ENCODE results near the gene NEMF.
A peak's percentile ranks its signal among the peaks of the same experiment; 100 is the strongest.
"Not testable (repeated sequence)": the region's sequence is repeated elsewhere in the genome, so short reads cannot be mapped to it uniquely, and the experiment has no call there.

Gene NEMF

GRCh38 chr14:49875640-49876198 is 23.1 kb upstream of the NEMF start:
- DNase-seq, result no peak

GRCh38 chr14:49873548-49873947 is 21.0 kb upstream of the NEMF start:
- DNase-seq, result not testable (repeated sequence)

GRCh38 chr14:49870908-49871307 is 18.3 kb upstream of the NEMF start:
- no peak for DNase-seq

DNA sequence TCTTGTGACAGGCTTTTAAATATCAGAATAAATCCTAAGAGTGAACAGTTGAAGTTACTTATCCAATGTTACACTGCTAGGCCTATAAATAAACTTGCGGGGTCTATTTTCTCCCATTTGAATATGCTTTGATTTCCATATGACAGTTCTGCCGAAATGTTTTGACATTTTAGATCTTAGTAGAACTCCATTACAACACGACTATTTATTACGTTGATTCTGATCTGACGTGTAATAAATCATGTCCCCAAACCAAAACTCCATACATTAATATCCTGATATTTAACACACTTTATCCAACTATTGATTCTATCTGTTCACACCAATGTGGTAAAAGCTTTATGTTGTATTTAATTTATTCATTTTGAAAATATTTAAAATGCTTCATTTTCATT is 16.1 kb upstream of the NEMF start:
- DNase-seq, result no peak

DNA sequence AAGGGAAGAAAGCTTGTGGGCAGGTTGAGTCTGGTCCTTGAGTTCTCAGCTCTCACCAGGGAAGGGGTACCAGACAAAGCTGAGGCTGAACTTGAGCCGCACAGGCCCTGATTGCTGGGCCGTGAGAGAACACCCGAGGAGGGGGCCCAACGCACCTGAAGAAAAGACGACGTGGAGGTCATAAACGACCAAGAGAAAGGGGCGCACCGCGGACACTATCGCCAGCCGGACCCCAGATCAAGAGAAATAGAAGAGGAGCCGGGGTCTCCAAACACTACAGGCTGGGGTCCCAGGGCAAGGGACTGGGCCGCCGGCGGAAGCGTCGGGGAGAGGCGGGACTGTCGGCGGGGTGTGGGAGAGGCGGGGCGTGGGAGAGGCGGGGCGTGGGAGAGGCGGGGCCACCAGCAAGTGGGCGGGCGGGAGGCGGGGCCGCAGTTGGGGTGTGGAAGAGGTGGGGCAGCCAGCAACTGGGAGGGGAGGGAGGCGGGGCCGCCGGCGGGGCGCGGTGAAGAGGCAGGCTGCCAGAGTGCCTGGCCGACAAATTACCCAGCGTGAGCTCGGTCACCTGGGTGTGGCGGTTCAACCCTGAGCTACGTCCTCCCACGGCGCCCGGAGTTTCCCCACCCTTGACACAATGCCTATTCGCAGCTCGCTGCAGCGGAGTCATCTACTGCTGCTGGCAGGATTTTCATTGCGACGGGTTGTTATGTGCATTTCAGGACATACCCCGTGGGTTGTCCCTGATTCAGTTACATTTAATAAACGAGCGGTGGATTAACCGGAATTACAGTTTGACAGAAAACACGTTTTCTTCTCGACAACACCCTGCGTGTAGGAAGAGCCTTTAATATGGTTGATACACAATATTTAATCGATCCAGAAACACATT is 15.5 kb upstream of the NEMF start:
- peak; percentile 98 to 99 for DNase-seq

DNA sequence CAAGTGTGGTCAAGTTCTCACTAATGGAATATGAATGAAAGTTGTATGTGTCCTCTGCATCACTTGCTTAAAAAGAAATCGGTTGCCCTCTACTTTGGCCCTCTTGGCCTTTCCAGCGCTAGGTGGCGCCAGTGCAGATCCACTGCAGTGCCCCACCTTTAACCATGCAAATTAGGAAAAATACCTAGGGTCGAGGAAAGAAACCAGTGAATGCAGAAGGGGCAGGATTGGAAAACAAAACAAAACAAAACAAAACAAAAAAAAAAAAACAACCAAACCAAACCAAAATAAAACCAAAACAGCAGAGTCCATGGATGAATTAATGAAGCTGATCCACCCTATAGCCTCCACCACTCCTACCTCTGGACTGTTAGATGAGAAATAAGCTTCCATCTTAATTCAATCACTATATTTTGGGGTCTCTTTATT is 12.9 kb upstream of the NEMF start:
- peak; percentile 87 to 89 for DNase-seq

DNA sequence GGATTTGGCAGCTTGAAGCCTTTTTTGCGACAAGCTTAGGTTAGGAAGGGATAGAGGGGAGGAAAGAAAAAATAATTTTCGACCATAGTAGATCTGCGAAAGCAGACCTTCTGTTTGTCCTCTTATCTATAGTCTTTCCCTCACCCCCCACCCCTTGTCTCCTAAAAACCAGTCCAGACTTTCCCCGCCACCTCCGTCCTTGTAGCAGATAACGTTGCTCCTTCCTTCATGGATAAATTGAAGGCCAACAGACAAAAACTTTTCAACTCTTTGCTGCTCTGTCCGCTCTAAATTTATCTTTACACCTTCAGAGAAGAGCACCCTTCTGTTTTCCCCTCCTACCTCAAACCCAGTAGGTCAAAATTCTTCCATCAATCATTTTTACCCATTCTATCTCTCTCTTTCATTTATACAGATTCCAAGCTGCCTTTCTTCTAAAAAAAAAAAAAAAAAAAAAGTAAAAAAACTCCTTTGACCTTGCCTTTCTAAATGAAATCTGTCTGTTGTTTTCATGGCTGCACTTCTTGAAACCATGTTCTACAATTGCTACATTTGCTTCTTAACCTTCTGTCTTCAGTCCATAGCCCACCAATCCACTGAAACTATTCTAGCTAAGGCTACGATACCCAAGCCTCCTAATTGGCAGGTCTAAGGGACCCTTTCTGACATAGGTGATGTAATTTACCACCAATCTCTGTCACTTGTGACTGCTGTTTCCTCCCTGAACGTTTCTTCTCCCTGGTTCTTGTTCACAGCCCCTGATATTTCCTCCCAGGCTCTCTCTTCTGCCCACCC is 11.1 kb upstream of the NEMF start:
- no peak for DNase-seq

GRCh38 chr14:49862089-49862673 is 9.6 kb upstream of the NEMF start:
- DNase-seq, result peak; percentile 81 to 88

DNA sequence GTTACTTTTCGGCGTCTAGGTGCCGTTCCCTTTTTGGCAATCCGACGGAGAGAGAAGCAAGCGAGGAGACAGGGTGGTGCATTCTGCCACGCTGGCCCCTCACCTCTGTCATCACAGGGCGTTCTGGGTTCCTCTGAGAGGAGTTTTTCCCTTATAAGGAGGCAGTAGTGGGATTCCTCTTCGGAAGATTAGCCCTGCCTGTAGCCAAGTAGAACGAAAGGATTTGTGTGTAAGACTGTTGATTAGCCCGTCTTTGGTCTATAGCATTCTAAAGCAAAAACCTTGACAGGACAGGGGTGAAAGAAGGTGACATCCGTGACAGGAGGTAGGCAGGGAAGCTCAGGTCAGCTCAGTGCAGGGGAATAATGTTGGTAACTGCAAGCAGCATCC is 9.1 kb upstream of the NEMF start:
- peak; percentile 63 to 68 for DNase-seq

DNA sequence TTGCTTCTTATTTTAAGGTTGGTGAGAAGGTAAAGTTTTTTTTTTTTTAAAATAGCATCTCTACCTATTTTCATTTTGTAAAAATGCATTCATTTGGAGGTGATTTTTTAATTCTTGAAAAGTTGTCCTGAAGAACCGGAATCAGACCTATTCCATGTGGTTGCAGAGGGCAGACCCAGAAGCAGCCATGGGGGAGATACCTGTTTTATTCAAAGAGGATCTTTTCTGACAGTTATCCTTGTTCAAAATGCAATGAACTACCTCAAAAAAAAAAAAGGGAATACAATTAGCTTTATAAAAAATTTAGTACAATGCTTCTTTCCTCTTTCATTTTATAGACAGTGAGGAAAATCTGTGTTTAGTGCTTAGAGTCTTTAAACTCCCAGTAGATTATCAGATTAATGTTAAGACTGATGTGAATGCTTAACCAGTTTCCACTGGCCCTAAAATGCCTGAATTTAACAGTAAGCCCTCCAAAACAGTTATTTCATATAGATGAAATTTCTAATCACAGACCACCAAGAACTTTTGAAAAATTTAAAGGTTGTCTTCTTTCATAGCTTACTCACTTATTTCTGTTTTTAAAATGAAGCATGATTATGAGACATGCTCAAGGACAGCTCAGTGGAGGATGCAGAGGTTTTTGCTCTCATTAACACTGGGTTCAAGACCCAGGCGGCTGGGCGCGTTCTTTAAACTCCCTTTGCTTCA is 8.6 kb upstream of the NEMF start:
- DNase-seq, result no peak

DNA sequence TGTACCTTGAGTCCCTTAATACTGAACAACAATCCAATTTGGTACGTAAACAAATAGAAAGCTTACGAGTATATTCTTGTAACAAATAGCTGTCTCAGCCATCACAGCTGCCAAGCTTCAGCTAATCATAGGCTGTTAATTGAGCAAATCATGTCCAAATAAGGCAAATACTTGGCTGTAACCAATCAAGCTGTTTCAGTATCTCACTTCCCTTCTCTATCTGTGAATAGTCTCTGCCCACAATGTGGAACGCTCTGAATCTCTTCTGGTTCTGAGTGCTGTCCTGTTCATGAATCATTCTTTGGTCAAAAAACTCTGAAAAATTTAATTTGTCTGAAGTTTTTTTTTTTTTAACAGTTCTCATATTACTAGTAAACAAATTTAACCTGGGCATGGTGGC is 5.8 kb upstream of the NEMF start:
- DNase-seq, result no peak

GRCh38 chr14:49857427-49858003 is 4.9 kb upstream of the NEMF start:
- no peak for DNase-seq

GRCh38 chr14:49853572-49854375 is 1.2 kb upstream of the NEMF start:
- peak; percentile 70 to 74 for DNase-seq

DNA sequence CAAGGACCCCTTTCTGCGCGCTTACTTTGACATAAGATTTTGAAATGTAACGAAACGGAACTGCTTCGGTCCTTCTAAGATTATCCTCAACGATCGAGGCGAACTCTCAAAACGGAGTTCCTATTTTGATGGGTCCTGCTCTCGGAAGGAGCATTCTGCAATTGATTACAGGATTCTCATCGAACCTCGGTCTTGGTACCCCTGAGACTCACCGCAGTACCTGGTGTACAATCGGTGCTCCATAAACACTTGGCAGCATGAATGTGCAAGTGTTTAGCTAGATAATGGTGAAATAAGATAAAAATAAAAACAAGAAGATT is 530 bp upstream of the NEMF start:
- DNase-seq, result no peak

- no peak for DNase-seq
Measured at GRCh38 chr14:49851813-49852212, 775 bp downstream of the NEMF start.

- no peak for DNase-seq
Measured at GRCh38 chr14:49849213-49849847, 3.3 kb downstream of the NEMF start.

DNA sequence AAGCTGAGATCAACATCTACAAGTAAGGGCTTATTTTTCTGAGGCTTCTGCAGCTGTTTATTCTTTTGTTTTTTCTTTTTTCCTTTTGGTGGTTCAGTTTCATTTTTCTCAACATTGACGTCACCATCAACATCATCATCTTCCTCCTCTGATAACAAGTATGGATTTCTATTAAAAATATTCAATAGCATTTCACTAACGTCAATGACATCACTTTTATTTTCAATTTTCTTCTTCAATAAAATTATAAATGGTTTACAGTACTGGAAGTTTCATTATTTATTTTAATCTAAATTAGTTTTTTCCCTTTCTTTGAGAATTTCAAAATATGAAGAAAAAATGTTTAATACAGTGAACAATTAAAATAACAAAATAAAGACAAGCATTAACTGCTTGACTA is 23.9 kb downstream of the NEMF start:
- DNase-seq, result no peak

DNA sequence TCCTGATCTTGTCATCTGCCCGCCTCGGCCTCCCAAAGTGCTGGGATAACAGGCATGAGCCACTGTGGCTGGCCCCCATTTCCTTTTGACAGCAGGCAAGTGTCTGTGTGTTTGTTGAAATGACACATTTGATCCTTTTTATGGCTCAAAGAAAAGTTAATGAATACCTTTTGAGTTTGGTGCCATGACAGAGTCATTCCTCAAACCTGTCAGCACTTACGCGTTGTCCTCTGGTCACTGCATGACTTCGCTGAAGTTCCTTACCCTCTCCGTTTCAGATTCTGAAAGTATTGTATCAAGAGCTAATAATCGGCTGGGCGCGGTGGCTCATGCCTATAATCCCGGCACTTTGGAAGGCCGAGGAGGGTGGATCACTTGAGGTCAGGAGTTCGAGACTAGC is 32.4 kb downstream of the NEMF start:
- DNase-seq, result no peak

- DNase-seq, result no peak
Measured at GRCh38 chr14:49816844-49817243, 35.7 kb downstream of the NEMF start.

- not testable (repeated sequence) for DNase-seq
Measured at GRCh38 chr14:49816118-49816517, 36.5 kb downstream of the NEMF start.

DNA sequence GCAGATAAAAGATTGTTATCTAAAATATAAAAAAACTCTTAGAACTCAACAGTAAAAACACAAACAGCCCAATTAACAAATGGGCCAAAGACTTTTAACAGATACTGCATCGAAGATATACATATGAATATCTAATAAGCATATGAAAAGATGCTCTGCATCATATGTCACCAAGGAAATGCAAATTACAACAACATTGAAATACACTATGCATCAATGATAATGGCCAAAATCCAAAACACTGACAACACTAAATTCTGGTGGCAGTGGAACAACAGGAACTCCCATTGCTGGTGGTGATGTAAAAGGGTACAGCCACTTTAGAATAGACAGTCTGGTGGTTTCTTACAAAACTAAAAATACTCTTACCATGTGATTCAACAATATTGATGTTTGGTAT is 43.8 kb downstream of the NEMF start:
- no peak for DNase-seq

Data from stimulated activated CD4-positive, alpha-beta T cell treated with anti-CD3 and anti-CD28 coated beads, Interleukin-2, amount 100 ng/mL, for 24 hours (primary cell).